OCI-LY7 (cell line): ENCODE data around the gene CATSPERZ.

Experiments used
- CTCF ChIP-seq: fragments of 200-600 bp; sonication (generic); conservative IDR thresholded peaks from 2 replicates; pipeline ENCODE4 v1.5.1; 2014; ENCODE audit warnings: mild to moderate bottlenecking, antibody characterized with exemption, low read length, moderate library complexity, mixed read lengths
- EZH2phosphoT487 ChIP-seq: fragments of 200-600 bp; sonication (generic); IDR thresholded peaks from 2 replicates; pipeline ENCODE4 v1.6.1; 2018; ENCODE audit warnings: low read depth, borderline replicate concordance, mild to moderate bottlenecking, mixed run types, antibody characterized with exemption, low read length, moderate library complexity, mixed read lengths

- no peak for TF ChIP-seq EZH2phosphoT487
- no peak for TF ChIP-seq CTCF
Observed at GRCh38 chr11:64291752-64292459, 8.3 kb upstream of the CATSPERZ start.
